ENCODE data around the gene LRRC8A.
"Not testable (repeated sequence)": the region's sequence is repeated elsewhere in the genome, so short reads cannot be mapped to it uniquely, and the experiment has no call there.

LRRC8A gene

DNA sequence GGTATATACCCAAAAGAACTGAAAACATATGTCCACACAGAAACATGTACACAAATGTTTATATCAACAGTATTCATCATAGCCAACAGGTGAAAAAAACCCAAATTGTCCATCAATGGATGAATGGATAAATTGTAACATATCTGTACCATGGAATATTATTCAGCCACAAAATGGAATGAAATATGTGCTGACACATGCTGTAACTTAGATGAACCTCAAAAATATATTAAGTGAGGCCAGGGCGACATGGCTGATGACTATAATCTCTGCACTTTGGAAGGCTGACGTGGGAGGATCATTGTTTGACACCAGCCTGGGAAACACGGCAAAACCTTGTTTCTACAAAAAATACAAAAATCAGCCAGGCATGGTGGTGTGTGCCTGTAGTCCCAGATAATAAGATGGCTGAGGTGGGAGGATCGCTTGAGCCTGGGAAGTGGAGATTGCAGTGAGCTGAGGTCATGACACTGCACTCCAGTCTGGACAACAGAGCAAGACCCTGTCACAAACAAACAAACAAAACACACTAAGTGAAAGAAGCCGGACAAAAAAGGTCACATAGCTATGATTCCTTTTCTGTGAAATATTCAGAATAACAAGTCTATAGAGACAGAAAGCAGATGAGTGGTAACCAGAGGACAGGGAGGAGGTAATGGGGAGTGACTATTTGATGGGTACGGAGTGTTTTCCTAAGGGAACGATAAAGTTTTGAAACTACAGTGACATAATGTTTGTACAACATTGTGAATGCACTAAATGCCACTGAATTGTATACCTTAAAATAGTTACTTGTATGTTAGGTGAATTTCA lies 11.6 kb upstream of the LRRC8A start:
- ATAC-seq: no peak

DNA sequence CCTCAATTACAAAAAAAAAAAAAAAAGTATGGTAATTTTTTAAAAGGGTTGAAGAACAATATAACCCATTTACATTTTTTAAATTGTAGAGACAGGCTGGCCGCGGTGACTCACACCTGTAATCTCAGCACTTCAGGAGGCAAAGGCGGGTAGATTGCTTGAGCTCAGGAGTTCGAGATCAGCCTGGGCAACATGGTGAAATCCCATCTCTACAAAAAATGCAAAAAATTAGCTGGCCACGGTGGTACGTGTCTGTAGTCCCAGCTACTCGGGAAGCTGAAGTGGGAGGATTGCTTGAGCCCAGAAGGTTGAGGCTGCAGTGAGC lies 11.0 kb upstream of the LRRC8A start:
- ATAC-seq: not testable (repeated sequence)

DNA sequence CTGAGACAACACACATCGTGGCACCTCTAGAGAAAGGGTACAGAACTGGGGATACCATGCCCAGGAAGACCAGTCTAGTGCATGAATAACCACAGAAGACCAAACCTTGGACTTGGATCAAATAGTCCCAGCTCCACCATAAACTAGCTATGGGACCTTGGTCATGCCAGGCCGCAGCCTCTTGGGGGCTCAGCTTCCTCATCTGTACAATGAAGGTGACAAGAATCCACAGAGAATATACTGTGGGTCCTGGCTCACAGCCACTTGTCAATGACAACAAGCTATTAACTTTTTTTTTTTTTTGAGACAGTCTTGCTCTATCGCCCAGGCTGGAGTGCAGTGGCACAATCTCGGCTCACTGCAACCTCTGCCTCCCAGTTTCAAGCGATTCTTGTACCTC lies 4.1 kb upstream of the LRRC8A start:
- no peak for ATAC-seq

DNA sequence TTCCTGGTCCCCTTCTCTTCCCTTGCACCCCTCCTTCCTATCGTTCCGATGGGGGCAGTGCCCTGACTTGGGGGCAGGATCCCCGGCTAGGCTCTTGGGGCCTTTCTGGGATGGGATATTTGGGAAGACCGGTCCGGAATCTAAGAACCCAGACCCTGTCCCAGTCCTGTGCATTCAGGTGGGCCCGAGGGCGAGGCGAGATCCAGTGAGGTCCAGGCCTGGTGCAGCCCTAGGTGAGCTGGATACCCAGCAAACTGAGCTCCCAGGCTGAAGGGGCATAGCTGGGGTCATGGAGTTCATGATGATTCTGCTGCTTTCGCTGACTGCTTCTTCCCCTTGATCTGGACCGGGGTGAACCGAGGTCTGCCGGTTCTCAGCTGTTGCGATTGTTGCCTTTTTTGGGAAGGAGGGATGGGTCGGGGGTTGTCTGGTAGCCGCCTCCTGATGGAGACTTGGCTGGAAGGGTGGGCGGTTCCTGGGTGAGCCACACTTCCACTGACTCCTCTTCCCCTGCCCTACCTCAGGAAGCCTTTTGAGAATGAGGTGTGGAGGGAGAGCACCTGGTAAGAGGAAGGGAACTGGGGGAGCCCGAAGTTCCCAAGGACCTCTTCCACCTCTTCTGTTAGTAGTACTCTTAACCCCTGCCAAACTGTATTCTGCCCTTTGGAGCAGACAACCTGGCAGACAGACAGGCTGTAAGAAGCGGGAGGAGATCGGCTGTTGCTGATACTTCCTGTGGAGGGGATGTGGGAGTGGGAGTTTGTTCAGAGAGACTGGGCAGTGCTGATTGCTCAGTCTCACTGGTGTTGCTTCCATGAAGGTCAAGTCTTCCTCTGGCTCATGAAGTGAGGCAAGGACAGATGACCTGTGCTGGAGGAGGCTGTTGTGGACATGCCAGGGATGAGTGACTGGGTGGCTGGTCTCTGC lies 1.0 kb downstream of the LRRC8A start:
- no peak for ATAC-seq

DNA sequence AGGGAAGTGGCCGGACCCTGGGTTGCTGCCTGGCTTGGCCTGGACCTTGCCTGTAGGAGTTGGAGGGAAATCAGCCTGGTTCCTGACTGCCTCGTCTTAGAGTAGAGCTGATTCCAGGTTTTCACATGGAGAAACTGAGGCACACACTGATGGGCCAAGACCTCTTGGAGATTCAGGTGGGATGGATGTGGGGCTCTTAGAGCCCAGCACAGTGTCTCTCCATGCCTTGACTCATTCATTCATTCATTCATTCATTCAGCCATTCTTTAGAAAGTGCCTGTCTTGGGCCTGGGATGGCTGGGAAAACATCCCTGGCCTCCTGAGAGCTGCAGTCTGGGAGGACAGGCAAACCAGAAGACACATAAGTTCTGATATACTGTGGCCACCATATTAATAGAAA lies 2.2 kb downstream of the LRRC8A start:
- no peak for ATAC-seq

DNA sequence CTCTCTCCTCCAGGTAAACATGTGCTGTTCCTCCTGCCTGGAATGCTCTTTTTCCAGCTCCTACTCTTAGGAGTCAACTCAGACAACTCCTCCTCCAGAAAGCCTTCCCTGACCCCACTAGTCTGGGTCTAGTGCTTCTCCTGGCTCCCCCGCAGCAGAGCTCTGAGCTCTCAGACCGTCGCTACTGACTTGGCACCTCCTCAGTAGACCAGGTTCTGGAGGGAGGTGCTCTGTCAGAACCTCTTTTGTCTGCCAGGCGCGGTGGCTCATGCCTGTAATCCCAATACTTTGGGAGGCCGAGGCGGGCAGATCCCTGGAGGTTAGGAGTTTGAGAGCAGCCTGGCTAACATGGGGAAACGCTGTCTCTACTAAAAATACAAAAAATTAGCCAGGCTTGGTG lies 3.4 kb downstream of the LRRC8A start:
- ATAC-seq: no peak

DNA sequence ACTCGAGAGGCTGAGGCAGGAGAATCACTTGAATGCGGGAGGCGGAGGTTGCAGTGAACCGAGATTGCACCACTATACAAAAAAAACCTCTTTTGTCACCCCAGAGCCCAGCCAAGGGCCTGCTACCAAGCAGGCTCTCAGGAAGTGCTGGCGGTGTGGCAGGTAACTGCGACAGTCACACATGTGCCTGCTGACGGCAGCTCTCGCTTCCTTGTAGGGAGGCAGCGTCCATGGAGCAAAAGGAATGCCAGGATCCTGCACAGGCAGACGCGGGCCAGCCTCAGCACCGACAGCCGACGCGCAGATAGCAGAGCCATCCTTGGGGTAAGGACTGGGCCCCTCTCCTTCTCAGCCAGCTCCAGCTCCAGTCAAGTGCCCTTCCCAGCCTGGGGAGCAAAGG lies 3.9 kb downstream of the LRRC8A start:
- no peak for ATAC-seq

DNA sequence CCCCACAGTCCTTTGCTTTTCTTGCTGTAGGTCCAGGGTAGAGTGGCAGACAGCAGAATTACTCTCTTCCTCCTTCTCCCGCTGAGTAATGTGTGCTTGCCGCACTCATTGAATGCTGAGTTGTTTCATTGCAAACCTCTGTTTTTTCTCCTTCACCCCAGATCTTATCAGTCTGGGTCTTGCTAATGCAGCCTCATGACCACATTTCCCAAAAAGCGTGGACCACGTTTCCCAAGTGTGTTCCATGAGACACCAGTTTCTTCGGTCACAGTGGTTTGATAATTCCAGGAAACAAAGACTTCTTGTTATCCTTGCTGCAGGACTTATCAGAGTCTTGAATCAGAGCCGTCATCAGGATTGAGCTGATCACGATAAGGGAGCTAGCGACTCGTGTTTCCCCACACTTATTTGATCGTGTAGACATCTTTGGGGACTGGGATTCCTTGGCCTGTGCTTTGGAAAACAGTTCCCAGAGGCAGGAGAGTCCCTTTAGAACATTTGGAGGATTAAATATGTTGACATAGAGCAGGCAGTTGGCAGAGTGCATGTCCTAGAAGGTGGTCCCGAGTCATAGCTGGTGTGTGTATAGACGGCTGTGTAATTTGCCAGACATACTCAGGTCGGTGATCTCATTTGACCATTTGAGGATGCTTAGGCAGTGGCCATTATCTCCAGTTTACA lies 4.4 kb downstream of the LRRC8A start:
- no peak for ATAC-seq

DNA sequence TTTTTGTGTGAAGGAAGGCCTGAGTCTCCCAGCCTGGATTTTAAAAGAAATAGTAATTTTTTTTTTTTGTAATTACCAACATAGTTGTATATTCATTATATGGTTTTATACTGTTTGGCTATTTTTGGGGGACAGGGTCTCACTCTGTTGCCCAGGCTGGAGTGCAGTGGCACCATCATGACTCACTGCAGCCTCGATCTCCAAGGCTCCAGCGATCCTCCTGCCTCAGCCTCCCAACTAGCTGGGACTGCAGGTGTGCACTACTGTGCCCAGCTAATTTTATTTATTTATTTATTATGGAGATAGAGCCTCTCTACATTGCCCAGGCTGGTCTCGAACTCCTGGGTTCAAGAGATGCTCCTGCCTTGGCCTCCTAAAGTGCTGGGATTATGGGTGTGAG lies 5.1 kb downstream of the LRRC8A start:
- no peak for ATAC-seq

DNA sequence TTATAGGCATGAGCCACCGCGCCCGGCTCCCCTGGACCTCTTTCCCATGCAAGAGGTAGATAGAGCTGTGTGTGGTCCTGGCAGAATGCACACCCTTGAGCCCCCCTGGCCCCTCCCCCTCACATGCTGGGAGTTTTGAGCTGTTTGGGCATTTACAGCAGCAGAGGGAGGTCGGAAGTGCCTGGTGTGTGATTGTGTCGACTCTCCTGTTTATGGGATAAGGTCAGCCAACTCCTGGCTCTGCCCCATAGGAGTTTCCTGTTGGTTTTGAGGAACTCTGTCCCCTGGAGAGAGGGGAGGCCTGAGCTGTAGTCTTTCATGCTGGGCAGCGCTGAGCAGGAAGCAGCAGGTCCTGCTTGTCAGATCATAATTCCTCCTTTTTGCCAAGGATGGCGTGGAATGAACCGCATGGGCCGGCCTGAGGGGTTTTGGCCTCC lies 6.0 kb downstream of the LRRC8A start:
- no peak for ATAC-seq

DNA sequence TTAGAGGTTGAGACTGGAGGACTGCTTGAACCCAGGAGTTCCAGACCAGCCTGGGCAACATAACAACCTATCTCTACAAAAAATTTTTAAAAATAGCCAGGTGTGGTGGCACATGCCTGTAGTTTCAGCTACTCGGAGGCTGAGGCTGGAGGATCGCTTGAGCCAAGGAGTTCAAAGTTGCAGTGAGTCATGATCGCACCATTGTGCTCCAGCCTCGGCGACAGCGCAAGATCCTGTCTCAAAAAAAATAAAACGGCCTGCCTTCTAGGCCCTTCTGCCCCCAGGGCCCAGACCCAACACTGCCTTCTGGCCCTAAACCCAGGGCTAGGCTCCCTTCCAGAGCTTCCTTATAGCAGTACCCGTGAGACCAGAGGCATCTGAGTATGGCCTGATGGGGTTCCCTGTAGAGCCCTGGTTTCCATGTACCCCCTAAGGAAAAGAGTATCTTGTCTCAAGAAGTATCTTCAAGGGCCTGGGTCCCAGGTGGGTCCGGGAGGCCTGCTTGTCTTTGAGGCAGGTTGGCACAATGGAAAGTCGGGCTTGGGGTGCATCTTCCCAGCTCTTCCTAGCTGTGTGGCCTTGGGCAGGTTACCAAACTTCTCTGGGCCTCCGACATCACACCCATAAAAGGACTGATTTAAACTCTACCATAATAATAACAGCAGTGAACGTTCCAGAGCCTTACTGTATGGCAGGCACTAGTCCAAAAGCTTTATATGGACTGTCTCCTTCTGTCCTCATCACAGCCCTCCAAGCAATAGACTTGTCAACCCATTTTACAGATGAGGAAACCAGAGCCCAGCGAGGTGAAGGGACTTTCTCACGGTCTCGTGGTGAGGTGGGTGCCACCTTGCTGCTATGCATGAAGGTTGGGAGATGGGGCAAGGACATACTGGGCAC lies 9.6 kb downstream of the LRRC8A start:
- ATAC-seq: no peak

DNA sequence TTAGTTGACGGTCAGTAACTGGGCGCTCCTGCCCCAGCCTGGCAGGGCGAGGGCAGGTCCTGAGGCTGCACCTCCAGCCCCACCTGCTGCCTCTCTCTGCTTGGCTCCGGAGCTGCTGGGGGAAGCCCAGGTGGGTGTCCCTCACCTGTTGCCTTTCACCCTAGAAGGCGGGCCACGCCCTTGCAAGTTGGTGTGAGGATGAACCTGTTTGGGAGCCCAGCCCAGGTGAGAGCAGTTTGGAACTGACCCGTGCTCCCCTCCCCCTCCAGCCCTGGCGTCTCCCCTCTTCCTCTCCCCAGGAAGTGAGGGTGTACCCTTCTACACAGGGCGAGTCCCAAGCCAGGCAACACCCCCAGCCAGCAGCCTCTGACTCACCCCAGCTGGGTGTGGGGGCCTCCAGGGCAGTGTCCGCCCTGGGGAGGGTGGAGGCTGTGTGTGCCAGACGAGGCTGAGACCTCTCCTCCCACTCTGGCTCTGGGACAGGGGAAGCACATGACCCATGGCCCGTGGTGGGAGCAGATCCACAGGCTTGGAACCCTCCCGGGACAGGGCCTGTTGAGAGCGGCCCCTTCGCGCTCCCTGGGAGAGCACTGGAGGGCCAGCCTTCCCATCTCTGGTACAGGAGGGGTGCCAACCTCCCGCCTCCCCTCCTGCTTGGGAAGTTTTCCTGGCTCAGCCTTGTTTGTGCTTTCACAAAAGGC lies 10.4 kb downstream of the LRRC8A start:
- peak; percentile 56 to 64 for ATAC-seq

DNA sequence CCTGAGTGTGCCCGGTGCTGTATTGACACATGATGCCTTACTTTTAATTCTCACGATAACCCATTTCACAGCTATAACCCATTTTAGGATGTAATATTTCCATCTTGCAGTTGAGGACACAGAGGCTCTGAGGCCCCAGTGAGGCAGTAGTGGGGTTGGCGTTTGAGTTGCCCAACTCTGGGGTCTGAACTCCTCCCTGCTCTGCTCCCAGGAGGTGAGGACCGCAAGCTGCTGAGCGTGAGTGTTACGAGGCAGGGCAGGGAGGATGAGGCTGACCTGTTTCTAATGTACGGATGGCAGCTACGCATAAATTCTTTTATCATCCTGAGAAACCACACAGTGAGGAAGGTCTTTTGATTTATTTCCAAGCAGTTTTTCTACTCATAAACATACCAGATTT lies 11.4 kb downstream of the LRRC8A start:
- no peak for ATAC-seq

DNA sequence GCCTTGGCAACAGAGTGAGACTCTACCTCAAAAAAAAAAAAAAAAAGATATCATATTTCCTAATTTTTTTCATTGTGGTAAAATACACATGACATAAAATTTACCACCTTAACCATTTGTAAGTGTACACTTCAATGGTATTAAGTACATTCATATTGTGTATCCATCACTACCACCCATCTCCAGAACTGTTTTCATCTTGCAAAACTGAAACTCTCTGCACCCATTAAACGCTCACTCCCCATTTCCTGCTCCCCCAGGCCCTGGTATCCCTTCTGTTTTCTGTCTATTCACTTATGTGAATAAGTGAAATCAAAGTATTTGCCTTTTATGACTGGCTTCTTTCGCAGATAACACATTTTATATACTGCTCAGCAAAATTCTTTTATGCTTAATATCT lies 12.8 kb downstream of the LRRC8A start:
- peak; percentile 56 to 67 for ATAC-seq

DNA sequence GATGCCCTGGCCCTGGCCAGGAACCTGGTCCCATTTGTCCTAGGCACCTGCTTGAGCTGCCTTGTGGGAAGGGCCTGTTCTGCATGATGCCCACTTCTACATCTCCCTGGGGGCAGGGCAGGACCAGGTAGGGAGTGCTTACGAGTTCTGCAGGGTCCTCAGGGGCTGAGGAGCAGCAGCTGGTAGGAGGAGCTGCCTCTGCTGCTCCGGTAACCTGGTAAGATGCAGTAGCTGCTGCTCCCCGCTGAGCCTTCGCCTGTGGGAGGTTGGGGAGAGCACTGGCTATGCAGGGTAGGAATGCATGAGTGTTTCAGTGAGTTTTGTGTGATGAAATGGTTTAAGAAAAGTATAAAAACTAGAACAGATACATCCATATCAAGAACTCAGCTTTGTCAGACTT lies 13.6 kb downstream of the LRRC8A start:
- no peak for ATAC-seq

DNA sequence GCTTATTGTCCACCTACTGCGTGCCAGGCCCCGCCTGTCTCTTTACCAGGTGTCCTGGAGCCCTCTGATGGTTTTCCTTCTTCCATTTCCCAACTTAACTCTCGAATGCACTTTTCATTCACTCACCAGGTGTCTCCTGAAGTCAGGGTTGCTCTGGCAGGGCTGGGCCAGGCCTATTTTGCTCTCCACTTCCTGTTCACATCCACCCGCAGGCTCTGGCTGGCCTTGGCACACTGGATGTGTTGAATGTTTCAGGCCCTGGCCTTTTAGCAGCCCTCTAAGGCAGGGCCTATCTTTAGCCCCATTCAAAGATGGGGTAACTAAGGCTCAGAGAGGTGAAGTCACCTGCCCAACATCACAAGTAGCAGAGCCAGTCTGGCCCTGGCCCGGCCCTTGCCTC lies 16.4 kb downstream of the LRRC8A start:
- no peak for ATAC-seq

DNA sequence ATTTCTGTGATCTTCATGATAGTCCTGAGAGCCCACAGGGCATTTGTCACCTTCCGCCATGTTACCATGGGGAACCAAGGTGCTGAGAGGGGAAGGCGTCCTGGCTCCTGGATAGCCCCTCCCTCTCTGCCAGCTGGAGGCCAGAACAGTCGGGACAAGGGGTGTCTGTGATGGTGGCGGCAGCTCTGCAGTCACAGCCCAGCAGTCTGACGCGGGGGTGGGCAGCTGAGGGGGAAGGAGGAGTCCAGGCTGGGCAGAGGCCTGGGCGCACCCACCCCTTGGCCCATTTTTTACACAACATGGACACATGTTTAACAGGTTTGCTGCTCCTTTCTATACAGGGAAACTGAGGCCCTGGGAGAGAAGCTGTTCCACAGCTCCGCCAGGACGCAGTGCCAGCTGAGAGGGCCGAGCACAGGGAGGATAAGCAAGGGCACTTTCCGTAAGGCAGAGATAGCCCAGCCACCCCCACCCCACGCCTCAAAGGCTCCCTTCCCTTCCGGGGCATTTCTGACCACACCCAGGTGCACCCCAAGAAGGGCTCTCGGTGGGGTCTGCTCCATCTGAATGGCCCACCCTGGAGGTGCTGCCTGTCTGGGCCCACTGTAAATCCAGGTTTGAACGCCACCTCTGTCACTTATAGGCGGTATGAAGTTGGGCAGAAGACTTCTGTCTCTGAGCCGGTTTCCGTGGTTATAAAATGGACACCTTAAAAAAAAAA lies 17.1 kb downstream of the LRRC8A start:
- no peak for ATAC-seq

DNA sequence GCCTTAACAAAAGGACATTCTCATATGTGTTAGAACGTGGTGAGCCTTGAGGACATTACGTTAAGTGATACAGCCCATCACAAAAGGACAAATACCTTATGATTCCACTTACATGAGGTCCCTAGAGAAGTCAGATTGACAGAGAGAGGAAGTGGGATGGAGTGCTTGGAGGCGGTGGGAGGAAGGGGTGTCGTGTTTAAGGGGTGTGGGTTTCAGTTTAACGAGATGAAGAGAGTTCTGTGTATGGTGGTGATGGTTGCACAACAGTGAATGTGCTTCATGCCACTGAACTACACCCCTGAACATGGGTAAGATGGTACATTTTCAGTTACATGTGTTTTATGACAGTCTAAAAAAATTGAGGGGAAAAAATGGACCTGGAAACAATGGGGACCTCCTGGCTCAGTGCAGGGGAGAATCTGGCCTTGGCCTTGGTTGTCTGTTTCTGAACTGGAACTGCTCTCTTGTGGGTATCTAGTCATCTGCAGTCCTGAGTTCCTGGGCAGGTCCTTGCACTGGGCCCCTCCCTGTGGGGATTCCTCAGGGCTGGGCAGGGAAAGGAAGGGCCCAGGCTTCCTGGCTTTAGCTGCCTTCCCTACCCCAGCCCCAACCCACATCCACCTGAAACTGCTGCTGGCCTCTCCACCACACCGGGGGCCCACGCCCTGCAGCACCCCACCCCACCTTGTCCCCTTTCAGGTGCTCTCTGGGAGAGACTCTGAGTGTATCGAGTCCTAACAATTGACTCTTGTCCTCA lies 17.8 kb downstream of the LRRC8A start:
- no peak for ATAC-seq

DNA sequence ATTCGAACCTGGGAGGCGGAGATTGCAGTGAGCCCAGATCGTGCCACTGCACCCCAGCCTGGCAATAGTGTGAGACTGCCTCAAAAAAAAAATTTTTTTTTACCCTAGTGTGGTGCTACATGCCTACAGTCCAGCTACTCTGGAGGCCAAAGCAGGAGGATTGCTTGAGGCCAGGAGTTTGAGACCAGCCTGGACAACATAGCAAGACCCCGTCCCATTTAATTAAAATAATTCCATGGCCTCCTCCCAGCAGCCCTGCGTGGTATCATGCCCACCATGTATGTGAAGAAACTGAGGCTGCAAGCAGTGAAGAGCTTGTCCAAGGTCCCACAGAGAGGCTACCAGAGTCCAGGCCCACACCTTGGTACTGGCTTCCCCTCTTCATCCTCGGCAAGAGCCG lies 19.4 kb downstream of the LRRC8A start:
- no peak for ATAC-seq

DNA sequence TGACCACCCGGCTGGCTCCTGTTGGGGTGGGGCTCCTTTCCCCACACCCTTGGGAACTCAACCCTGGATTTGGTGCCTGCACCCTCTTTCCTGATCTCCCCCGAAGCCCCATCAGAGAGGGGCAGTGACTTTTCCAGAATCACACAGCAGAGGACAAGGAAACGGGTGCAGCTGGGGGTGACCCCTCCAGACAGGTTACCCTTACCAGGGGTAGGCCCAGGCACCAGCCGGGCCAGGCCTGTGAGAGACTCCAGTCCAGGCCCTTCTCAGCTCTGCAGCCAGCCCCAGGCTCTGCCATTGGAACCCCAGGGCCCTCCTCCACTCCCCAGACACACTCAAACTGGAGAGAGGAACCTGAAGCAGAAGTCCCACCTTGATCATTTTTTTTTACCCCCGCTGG lies 19.9 kb downstream of the LRRC8A start:
- no peak for ATAC-seq

Measured in activated CD4-positive, CD25-positive, alpha-beta regulatory T cell treated with anti-CD3 and anti-CD28 coated beads, Interleukin-2, amount 50 U/mL, for 24 hours (primary cell).